ENCODE data around the gene DDO.

DDO gene

DNA sequence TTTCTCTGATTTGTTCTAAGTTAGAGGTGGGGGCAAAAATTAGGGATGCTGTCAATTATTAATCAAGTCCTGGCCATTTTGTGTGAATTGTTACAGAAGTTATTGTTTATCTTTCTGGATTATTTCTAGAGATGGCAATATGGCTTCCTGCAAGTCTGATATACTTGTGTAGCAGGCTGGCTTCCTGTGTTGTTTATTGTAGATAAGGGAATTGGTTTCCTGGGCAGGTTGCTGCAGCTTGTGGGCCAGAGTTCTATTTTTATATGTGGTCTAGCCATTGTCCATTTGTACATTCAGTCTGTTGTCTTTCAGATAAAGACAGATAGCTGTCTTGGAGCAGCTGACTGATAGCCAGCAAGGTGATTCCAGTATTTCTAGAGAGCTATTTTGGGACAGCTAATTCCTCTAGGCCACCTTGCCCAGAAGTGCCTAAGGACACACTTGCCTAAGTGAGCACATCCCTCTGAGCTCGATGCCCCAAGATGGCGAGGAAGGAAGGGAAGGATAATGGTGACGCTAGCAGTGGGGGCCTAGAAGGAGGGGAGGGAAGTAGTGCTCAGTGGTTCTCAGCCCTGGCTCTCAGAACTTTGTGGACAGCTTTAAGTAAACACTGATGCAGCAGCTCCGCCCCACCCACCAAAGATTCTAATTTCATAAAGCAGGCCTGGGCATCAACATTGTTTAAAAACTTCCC is 25.5 kb downstream of the DDO start:
- Histone ChIP-seq H2AFZ (ENCODE audit: low read depth, low read length, severe bottlenecking) (no peak overlapping the region), H4K20me1 (ENCODE audit: low read depth, low read length) (no peaks in the 10 kb centered on the region), H3K9me3 (ENCODE audit: insufficient read depth, low read length) (no peaks in the 10 kb centered on the region), H3K27me3 (ENCODE audit: low read length) (no peaks in the 10 kb centered on the region), H3K4me3 (ENCODE audit: insufficient read depth, low read length, poor library complexity, severe bottlenecking) (no peak overlapping the region), H3K9me2 (replicated peaks; ENCODE audit: insufficient read depth, low read length) (no peaks in the 10 kb centered on the region), H3K9ac (ENCODE audit: low read length) (no peak overlapping the region), H3K4me2 (ENCODE audit: low read depth, low read length, poor library complexity, severe bottlenecking) (no peak overlapping the region), H3K79me2 (ENCODE audit: insufficient read depth, low read length) (no peaks in the 10 kb centered on the region), H3K36me3 (ENCODE audit: low read length) (no peaks in the 10 kb centered on the region), H3F3A (ENCODE audit: insufficient read depth) (no peaks in the 10 kb centered on the region), H3K27ac (ENCODE audit: low read depth, low read length) (no peak overlapping the region)
- TF ChIP-seq EZH2phosphoT487 (conservative IDR thresholded peaks at IDR 0.05; ENCODE audit: low read length), result no peak
- TF ChIP-seq, protein P1, sequence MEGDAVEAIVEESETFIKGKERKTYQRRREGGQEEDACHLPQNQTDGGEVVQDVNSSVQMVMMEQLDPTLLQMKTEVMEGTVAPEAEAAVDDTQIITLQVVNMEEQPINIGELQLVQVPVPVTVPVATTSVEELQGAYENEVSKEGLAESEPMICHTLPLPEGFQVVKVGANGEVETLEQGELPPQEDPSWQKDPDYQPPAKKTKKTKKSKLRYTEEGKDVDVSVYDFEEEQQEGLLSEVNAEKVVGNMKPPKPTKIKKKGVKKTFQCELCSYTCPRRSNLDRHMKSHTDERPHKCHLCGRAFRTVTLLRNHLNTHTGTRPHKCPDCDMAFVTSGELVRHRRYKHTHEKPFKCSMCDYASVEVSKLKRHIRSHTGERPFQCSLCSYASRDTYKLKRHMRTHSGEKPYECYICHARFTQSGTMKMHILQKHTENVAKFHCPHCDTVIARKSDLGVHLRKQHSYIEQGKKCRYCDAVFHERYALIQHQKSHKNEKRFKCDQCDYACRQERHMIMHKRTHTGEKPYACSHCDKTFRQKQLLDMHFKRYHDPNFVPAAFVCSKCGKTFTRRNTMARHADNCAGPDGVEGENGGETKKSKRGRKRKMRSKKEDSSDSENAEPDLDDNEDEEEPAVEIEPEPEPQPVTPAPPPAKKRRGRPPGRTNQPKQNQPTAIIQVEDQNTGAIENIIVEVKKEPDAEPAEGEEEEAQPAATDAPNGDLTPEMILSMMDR (IDR thresholded peaks at IDR 0.05; ENCODE audit: insufficient read depth, low read length, poor library complexity, severe bottlenecking), result no peak

GRCh38 chr6:110387986-110388385 is 27.4 kb downstream of the DDO start:
- Histone ChIP-seq H3K4me3 (ENCODE audit: insufficient read depth, low read length, poor library complexity, severe bottlenecking) (no peak overlapping the region), H3K27ac (ENCODE audit: low read depth, low read length) (no peak overlapping the region), H3K9me2 (replicated peaks; ENCODE audit: insufficient read depth, low read length) (no peaks in the 10 kb centered on the region), H3K79me2 (ENCODE audit: insufficient read depth, low read length) (no peaks in the 10 kb centered on the region), H3K27me3 (ENCODE audit: low read length) (no peaks in the 10 kb centered on the region), H3K9ac (ENCODE audit: low read length) (no peak overlapping the region), H4K20me1 (ENCODE audit: low read depth, low read length) (no peaks in the 10 kb centered on the region), H3F3A (ENCODE audit: insufficient read depth) (no peaks in the 10 kb centered on the region), H3K9me3 (ENCODE audit: insufficient read depth, low read length) (no peaks in the 10 kb centered on the region), H2AFZ (ENCODE audit: low read depth, low read length, severe bottlenecking) (no peak overlapping the region), H3K36me3 (ENCODE audit: low read length) (no peaks in the 10 kb centered on the region), H3K4me2 (ENCODE audit: low read depth, low read length, poor library complexity, severe bottlenecking) (no peak overlapping the region)
- TF ChIP-seq, protein P1 (IDR thresholded peaks at IDR 0.05; ENCODE audit: insufficient read depth, low read length, poor library complexity, severe bottlenecking), result no peak
- no peak for TF ChIP-seq EZH2phosphoT487 (conservative IDR thresholded peaks at IDR 0.05; ENCODE audit: low read length)

- Histone ChIP-seq H3K9ac (ENCODE audit: low read length) (no peak overlapping the region), H3K36me3 (ENCODE audit: low read length) (no peaks in the 10 kb centered on the region), H3K9me3 (ENCODE audit: insufficient read depth, low read length) (no peaks in the 10 kb centered on the region), H3K9me2 (replicated peaks; ENCODE audit: insufficient read depth, low read length) (no peaks in the 10 kb centered on the region), H3K4me2 (ENCODE audit: low read depth, low read length, poor library complexity, severe bottlenecking) (no peak overlapping the region), H3F3A (ENCODE audit: insufficient read depth) (no peaks in the 10 kb centered on the region), H3K27me3 (ENCODE audit: low read length) (no peaks in the 10 kb centered on the region), H3K27ac (ENCODE audit: low read depth, low read length) (no peak overlapping the region), H4K20me1 (ENCODE audit: low read depth, low read length) (no peaks in the 10 kb centered on the region), H3K79me2 (ENCODE audit: insufficient read depth, low read length) (no peaks in the 10 kb centered on the region), H2AFZ (ENCODE audit: low read depth, low read length, severe bottlenecking) (no peak overlapping the region), H3K4me3 (ENCODE audit: insufficient read depth, low read length, poor library complexity, severe bottlenecking) (no peak overlapping the region)
- no peak for TF ChIP-seq EZH2phosphoT487 (conservative IDR thresholded peaks at IDR 0.05; ENCODE audit: low read length)
- TF ChIP-seq, protein P1 (IDR thresholded peaks at IDR 0.05; ENCODE audit: insufficient read depth, low read length, poor library complexity, severe bottlenecking), result no peak
Observed at GRCh38 chr6:110385458-110385863, 29.9 kb downstream of the DDO start.
